ENCODE results near the gene SPANXC.
"Not testable (repeated sequence)": the region's sequence is repeated elsewhere in the genome, so short reads cannot be mapped to it uniquely, and the experiment has no call there.

Gene SPANXC, protein sequence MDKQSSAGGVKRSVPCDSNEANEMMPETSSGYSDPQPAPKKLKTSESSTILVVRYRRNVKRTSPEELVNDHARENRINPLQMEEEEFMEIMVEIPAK

DNA sequence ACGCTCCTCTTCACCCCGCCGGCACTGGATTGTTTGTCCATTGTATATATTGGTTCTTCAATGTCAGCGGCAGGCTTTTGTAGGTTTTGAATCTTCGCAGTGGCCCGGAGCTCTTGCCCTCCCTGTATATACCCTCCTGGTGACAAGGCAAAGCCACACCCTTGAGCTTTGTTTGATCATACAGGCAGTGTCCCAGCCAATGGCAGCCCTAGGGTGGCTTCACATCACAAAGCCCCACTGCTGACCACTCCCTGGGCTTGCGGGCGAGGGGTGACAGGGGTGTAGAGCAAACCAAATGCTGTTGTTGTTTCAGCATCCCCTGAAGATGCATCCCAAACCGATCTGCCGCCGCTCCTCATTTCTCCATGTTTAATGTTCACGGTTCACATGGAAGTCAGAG lies at the start of gene SPANXC:
Gene SPANXC (minus strand): TSS at position 101 of the 400 bp plus-strand sequence. CDS start 60 bp downstream, at position 41.
- DNase-seq; intact Hi-C loops (cut with DNase I): not testable (repeated sequence)

DNA sequence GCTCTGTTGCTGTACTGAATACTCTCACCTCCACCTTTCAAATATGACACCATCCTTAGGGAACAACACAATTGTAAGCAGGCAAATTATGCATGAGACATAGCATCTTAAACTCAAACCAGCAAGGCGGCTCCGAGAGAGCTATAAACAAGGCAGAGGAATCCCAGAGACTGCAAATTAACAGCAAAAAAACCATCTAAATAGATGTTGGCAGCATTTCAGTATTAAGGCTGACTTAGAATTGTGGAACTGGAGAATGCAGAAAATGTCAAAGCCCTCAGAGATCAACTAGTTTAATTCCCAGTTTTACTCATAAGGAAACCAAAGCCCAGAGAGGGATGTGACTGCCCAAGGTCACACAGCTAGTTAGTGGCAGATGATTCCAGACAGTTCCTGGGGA lies 37.2 kb upstream of the SPANXC start:
- intact Hi-C loops (cut with DNase I): loop anchor here (5.0 to 10.0 kb wide), 2 partner anchors 362 to 515 kb away; no protein-coding TSS in a partner anchor
- no peak for DNase-seq

DNA sequence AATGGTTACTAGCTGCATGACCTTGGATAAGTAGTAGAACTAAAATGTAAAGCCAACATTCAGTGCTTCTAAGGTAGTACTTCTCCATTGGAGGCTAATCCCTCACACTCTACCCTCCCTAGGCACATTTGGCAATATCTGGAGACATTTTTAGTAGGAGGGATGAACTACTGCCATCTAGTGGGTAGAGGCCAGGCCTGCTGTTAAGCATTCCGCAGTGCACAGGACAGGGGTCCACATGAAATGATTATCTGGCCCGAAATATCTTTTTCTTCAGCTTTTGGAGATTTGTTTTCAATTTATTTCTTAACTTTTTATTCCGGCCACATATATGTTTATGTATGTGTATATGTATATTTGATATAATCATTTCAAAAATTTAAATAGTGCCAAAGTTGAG lies 36.0 kb upstream of the SPANXC start:
- intact Hi-C loops (cut with DNase I): loop anchor here (5.0 to 10.0 kb wide), 2 partner anchors 361 to 514 kb away; no protein-coding TSS in a partner anchor
- DNase-seq: peak in 3 of 10 donors; percentile 3 to 22 (median 12)

DNA sequence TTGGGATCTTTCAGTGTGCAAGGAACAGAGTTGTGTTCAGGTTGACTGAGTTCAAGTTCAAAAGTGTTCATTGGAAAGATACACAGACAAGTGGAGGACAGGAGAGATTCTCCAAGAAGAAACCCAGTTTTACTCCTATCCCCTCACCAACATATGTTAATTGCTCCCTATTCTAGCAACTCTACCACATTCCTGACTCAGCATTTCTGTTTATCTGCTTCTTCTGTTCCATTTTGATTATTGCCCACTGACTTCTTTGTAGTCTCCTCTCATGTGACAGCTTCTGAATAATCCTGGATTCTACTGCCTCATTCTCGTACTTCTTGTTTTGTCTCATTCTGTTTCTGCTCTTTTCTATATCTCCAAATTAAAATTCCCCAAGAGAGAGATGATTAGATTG lies 15.8 kb upstream of the SPANXC start:
- intact Hi-C loops (cut with DNase I): no loop called here

DNA sequence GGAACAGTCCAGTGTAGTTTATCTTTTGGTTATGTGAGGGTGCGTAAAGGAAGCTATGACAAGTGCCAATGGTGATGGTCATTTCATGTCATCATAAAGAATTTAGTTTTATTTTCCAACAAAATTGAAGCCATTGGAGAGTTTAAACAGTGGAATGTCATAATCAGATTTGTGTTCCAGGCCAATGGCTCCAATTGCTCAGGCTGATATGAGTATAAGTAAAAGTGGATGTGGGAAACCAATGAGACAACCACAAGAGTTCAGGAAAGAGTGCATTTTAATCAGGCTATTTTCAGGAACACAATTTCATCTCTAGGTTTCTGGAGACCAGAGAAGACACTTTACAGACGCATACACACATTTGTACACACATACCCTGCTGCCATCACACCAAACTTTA lies 20.7 kb downstream of the SPANXC start:
- intact Hi-C loops (cut with DNase I): no loop called here
- no peak for DNase-seq

More for the DNA sequence above, 15.8 kb upstream of the SPANXC start:
- no peak for DNase-seq

DNA sequence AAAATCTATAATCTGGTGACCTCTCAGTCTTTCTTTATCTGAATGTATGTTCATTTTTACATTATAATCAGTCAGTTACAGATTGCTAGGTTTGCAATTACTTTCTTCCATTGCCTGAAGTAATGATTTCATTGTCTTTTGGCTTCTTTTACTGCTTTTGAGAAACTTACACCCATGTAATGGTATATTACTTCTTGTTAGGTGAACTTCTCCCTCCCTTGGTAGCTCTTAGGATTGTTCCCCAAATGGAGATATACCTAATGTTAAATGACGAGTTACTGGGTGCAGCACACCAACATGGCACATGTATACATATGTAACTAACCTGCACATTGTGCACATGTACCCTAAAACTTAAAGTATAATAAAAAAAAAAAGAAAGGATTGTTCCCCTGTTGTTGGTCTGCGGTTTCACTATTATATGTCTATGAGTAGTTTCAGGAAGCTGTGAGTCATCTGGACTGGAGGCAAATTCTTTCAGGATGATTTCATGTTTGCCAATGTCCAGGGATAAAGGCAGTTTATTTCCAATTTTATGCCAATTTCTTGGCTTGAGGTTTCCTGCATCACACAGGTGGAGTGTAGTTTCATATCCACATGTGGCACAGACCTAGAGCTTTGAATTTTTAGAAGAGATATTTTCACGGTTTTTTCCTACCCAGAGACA lies 21.8 kb downstream of the SPANXC start:
- DNase-seq: no peak
- intact Hi-C loops (cut with DNase I): no loop called here

DNA sequence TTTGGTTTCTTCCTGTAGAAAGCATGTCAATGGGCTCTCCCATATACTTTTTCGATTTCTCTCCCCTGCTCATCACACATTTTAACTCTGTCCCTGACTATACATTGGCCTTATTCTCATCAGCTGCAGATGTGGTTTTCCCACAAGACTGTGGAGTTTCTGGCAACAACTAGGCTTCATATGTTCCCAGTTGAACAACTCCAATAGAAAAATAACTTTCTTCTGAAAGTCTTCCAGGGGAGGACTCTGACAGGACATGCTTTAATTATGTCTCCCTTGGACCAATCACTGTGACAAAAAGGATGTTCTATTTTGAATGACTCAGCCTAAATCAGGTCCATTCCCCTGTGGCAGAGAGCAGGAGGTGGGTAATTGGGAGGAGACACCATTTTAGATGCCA lies 28.1 kb downstream of the SPANXC start:
- DNase-seq: no peak
- intact Hi-C loops (cut with DNase I): no loop called here

DNA sequence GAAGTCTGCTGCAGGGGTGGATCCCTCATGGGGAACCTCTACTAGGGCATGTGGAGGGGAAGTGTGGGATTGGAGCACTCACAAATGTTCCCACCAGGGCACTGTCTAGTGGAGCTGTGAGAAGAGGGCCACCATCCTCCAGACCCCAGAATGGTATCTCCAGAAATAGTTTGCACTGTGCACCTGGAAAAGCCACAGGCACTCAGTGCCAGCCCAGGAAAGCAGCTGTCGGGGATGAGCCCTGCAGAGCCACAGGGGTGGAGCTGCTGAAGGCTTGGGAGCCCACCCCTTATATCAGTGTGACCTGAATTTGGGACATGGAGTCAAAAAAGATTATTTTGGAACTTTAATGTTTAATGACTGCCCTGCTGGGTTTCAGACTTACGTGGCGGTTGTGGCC lies 40.4 kb downstream of the SPANXC start:
- peak in 1 of 10 donors; percentile 73 for DNase-seq
- intact Hi-C loops (cut with DNase I): no loop called here
